Measurements from ENCODE around the gene KIF5B. TPM values are rescaled to one million over a fixed set of nuclear protein-coding genes. Genes with fewer than 3 reads are reported as not detected.

The KIF5B gene
- total RNA-seq, 1 experiment from 2014 or later = 117 TPM

- H4K20me1 ChIP-seq (ENCODE audit: insufficient read depth) = 0 out of 2 replicates have a peak, but pooled peaks cover 4% of the 10 kb centered on the region
- CTCF ChIA-PET = no interaction called here
- BruUV-seq (replicated peaks) = no TSS peak
- RAD21 ChIA-PET (ENCODE audit: low non-redundant PET in 1 of 2, low total read pairs in 2 of 2, uncharacterized antibody in 2 of 2, unreplicated experiment in 2 of 2) = no interaction called here
- H3K27me3 ChIP-seq (ENCODE audit: insufficient read depth, low read length) = no peaks in the 10 kb centered on the region
- no peak for ATAC-seq
- H3K79me2 ChIP-seq (ENCODE audit: insufficient read depth, low read length) = peaks cover 35% of the 10 kb centered on the region
- no peak for DNase-seq (ENCODE audit: low read depth, low spot score)
- H3K9me2 ChIP-seq (ENCODE audit: insufficient read depth) = no peaks in the 10 kb centered on the region
- H3K4me1 ChIP-seq (ENCODE audit: control insufficient read depth in 1 of 2, insufficient read depth in 2 of 2, low read length in 2 of 2) = no peaks in the 10 kb centered on the region
- H3K4me3 ChIP-seq (replicated peaks in 1 of 2; ENCODE audit: low read depth in 1 of 2, low read length in 2 of 2) = no peak overlapping the region
- intact Hi-C loops (cut with micrococcal nuclease) = no loop called here
- no peak for TF ChIP-seq FOSL1 (IDR thresholded peaks at IDR 0.05; ENCODE audit: low read depth)
- no peak for TF ChIP-seq POLR2AphosphoS5 (IDR thresholded peaks at IDR 0.05; ENCODE audit: low read depth, low read length)
- H3K9ac ChIP-seq (ENCODE audit: low read length) = no peak overlapping the region
- no peaks in the 10 kb centered on the region for H3K9me3 ChIP-seq (ENCODE audit: control insufficient read depth in 1 of 2, insufficient read depth in 1 of 2, low read depth in 1 of 2, low read length in 2 of 2)
- POLR2A ChIA-PET = no interaction called here
- no peak overlapping the region for H3K27ac ChIP-seq (ENCODE audit: low read depth, low read length)
- H2AFZ ChIP-seq (ENCODE audit: low read depth, low read length, poor library complexity, severe bottlenecking) = no peak overlapping the region
- H3K36me3 ChIP-seq (ENCODE audit: control insufficient read depth in 1 of 2, insufficient read depth in 2 of 2, low read length in 2 of 2) = peaks cover 62 to 74% of the 10 kb centered on the region in 2 experiments
- H3K4me2 ChIP-seq (ENCODE audit: low read length) = no peak overlapping the region
Measured at GRCh38 chr10:32015386-32015785, 40.8 kb downstream of the KIF5B start.

GRCh38 chr10:32007026-32007425 lies 49.2 kb downstream of the KIF5B start:
- Histone ChIP-seq H3K27me3 (ENCODE audit: insufficient read depth, low read length) (no peaks in the 10 kb centered on the region), H3K4me1 (ENCODE audit: control insufficient read depth in 1 of 2, insufficient read depth in 2 of 2, low read length in 2 of 2) (peaks cover 0 to 6% of the 10 kb centered on the region in 2 experiments; a peak in 1 of 4 replicates), H3K9me2 (ENCODE audit: insufficient read depth) (no peaks in the 10 kb centered on the region), H3K9ac (ENCODE audit: low read length) (no peak overlapping the region), H3K36me3 (ENCODE audit: control insufficient read depth in 1 of 2, insufficient read depth in 2 of 2, low read length in 2 of 2) (peaks cover 21% of the 10 kb centered on the region in 2 experiments; a peak in 3 of 4 replicates), H3K79me2 (ENCODE audit: insufficient read depth, low read length) (peaks cover 10% of the 10 kb centered on the region), H3K4me2 (ENCODE audit: low read length) (no peak overlapping the region), H3K27ac (ENCODE audit: low read depth, low read length) (no peak overlapping the region), H3K9me3 (ENCODE audit: control insufficient read depth in 1 of 2, insufficient read depth in 1 of 2, low read depth in 1 of 2, low read length in 2 of 2) (no peaks in the 10 kb centered on the region), H2AFZ (ENCODE audit: low read depth, low read length, poor library complexity, severe bottlenecking) (no peak overlapping the region), H3K4me3 (replicated peaks in 1 of 2; ENCODE audit: low read depth in 1 of 2, low read length in 2 of 2) (no peak overlapping the region), H4K20me1 (ENCODE audit: insufficient read depth) (no peaks in the 10 kb centered on the region)
- ChIA-PET CTCF (interaction anchor here (0.9 kb wide), 1 partner anchor 170 kb away, joined by 5 read pairs; no protein-coding TSS in a partner anchor), RAD21 (ENCODE audit: low non-redundant PET in 1 of 2, low total read pairs in 2 of 2, uncharacterized antibody in 2 of 2, unreplicated experiment in 2 of 2) (no interaction called here), POLR2A (no interaction called here)
- no TSS peak for BruUV-seq (replicated peaks)
- intact Hi-C loops (cut with micrococcal nuclease) = no loop called here
- TF ChIP-seq ZFX (IDR thresholded peaks at IDR 0.05) (no peak), SP1 (IDR thresholded peaks at IDR 0.05; ENCODE audit: low read depth) (no peak), FOSL1 (IDR thresholded peaks at IDR 0.05; ENCODE audit: low read depth) (no peak), CEBPB (IDR thresholded peaks at IDR 0.05; ENCODE audit: low read depth) (no peak), SRF (IDR thresholded peaks at IDR 0.05; ENCODE audit: low read depth) (no peak), SIN3A (IDR thresholded peaks at IDR 0.05; ENCODE audit: low read depth) (no peak), EGR1 (IDR thresholded peaks at IDR 0.05; ENCODE audit: low read depth) (no peak), REST (IDR thresholded peaks at IDR 0.05; ENCODE audit: low read depth) (no peak), YY1 (IDR thresholded peaks at IDR 0.05; ENCODE audit: extremely low read depth, insufficient replicate concordance, low read depth, low read length) (no peak)
- ATAC-seq = no peak
- DNase-seq (ENCODE audit: low read depth, low spot score) = no peak

All from HCT116 (cell line).